ENCODE measurements around the gene PCSK6.

Gene PCSK6

GRCh38 chr15:101505610-101506337, 16.3 kb upstream of the PCSK6 start:
- no peak for TF ChIP-seq CTCF (IDR thresholded peaks at IDR 0.05; ENCODE audit: control insufficient read depth, insufficient read depth, low read depth, low read length, missing control alignments)
- DNase-seq (ENCODE audit: low read depth): no peak

GRCh38 chr15:101504866-101505609, 15.5 kb upstream of the PCSK6 start:
- TF ChIP-seq CTCF (IDR thresholded peaks at IDR 0.05; ENCODE audit: control insufficient read depth, insufficient read depth, low read depth, low read length, missing control alignments): no peak
- no peak overlapping the region for H3K4me3 ChIP-seq (ENCODE audit: control insufficient read depth, low read depth, low read length)
- DNase-seq (ENCODE audit: low read depth): peak; percentile 16

More at GRCh38 chr15:101505610-101506337, 16.3 kb upstream of the PCSK6 start:
- H3K4me3 ChIP-seq (ENCODE audit: control insufficient read depth, low read depth, low read length): no peak overlapping the region

GRCh38 chr15:101504373-101504772, 14.9 kb upstream of the PCSK6 start:
- no peak for TF ChIP-seq CTCF (IDR thresholded peaks at IDR 0.05; ENCODE audit: control insufficient read depth, insufficient read depth, low read depth, low read length, missing control alignments)
- H3K4me3 ChIP-seq (ENCODE audit: control insufficient read depth, low read depth, low read length): no peak overlapping the region
- no peak for DNase-seq (ENCODE audit: low read depth)

GRCh38 chr15:101503296-101503599, 13.7 kb upstream of the PCSK6 start:
- DNase-seq (ENCODE audit: low read depth): no peak
- H3K4me3 ChIP-seq (ENCODE audit: control insufficient read depth, low read depth, low read length): no peak overlapping the region

GRCh38 chr15:101502572-101503295, 13.2 kb upstream of the PCSK6 start:
- no peak for TF ChIP-seq CTCF (IDR thresholded peaks at IDR 0.05; ENCODE audit: control insufficient read depth, insufficient read depth, low read depth, low read length, missing control alignments)
- DNase-seq (ENCODE audit: low read depth): no peak
- no peak overlapping the region for H3K4me3 ChIP-seq (ENCODE audit: control insufficient read depth, low read depth, low read length)

More at GRCh38 chr15:101503296-101503599, 13.7 kb upstream of the PCSK6 start:
- no peak for TF ChIP-seq CTCF (IDR thresholded peaks at IDR 0.05; ENCODE audit: control insufficient read depth, insufficient read depth, low read depth, low read length, missing control alignments)

GRCh38 chr15:101501703-101502373, 12.3 kb upstream of the PCSK6 start:
- no peak for DNase-seq (ENCODE audit: low read depth)
- no peak overlapping the region for H3K4me3 ChIP-seq (ENCODE audit: control insufficient read depth, low read depth, low read length)
- peak; percentile 57 for TF ChIP-seq CTCF (IDR thresholded peaks at IDR 0.05; ENCODE audit: control insufficient read depth, insufficient read depth, low read depth, low read length, missing control alignments)
